Measurements from ENCODE around the gene CYFIP1.

The CYFIP1 gene

GRCh38 chr15:22866079-22866478, 114.1 kb downstream of the CYFIP1 start:
- Histone ChIP-seq H4K20me1 (ENCODE audit: control insufficient read depth, insufficient read depth, low read depth, low read length) (peaks cover 4% of the 10 kb centered on the region; the same call in 1 of the 2 replicates), H3F3A (ENCODE audit: control insufficient read depth, insufficient read depth) (peaks cover 14% of the 10 kb centered on the region), H3K79me2 (ENCODE audit: control insufficient read depth, low read length) (peaks cover 18% of the 10 kb centered on the region), H3K4me2 (ENCODE audit: low read length) (no peak overlapping the region), H3K27ac (ENCODE audit: low read depth, low read length) (no peak overlapping the region), H3K4me3 (ENCODE audit: low read length) (no peak overlapping the region), H3K9me3 (ENCODE audit: control insufficient read depth, insufficient read depth, low read length) (no peaks in the 10 kb centered on the region), H3K27me3 (ENCODE audit: control insufficient read depth, low read length) (no peaks in the 10 kb centered on the region), H3K36me3 (ENCODE audit: control insufficient read depth, low read length) (peaks cover 73% of the 10 kb centered on the region), H3K9me2 (replicated peaks; ENCODE audit: control insufficient read depth, low read length) (no peaks in the 10 kb centered on the region), H3K4me1 (ENCODE audit: control insufficient read depth, low read length) (no peaks in the 10 kb centered on the region)
- TF ChIP-seq CTCF (IDR thresholded peaks at IDR 0.05; ENCODE audit: low read depth, low read length, poor library complexity, severe bottlenecking) (no peak), EZH2phosphoT487 (IDR thresholded peaks at IDR 0.05; ENCODE audit: borderline replicate concordance, low read length) (no peak)

DNA sequence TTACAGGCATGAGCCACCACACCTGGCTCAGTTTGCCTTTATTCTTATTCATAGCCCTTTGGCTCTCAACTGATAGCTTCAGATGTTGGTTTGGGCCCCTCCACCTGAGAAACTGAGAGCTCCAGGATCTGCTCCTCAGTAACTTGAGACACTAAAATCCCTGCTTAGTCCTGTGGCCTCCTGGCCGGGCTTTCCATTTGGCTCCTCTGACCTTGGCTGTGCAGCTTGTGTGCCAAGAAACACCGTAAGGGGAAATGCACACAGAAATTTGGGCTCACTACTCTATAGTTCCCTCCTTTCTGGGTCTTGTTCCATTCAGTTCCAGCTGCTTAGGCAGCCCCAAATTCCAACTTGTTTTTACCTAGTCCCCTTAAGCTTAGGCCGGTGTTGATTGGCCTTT, 116.8 kb downstream of the CYFIP1 start:
- H3K4me1 ChIP-seq (ENCODE audit: control insufficient read depth, low read length), result no peaks in the 10 kb centered on the region
- H3K27me3 ChIP-seq (ENCODE audit: control insufficient read depth, low read length), result no peaks in the 10 kb centered on the region
- H3K9me2 ChIP-seq (replicated peaks; ENCODE audit: control insufficient read depth, low read length), result no peaks in the 10 kb centered on the region
- peaks cover 4% of the 10 kb centered on the region; the same call in 1 of the 2 replicates for H4K20me1 ChIP-seq (ENCODE audit: control insufficient read depth, insufficient read depth, low read depth, low read length)
- peaks cover 8% of the 10 kb centered on the region; the same call in 1 of the 2 replicates for H3F3A ChIP-seq (ENCODE audit: control insufficient read depth, insufficient read depth)
- H3K4me3 ChIP-seq (ENCODE audit: low read length), result no peak overlapping the region
- H3K79me2 ChIP-seq (ENCODE audit: control insufficient read depth, low read length), result peaks cover 26% of the 10 kb centered on the region
- no peak for TF ChIP-seq EZH2phosphoT487 (IDR thresholded peaks at IDR 0.05; ENCODE audit: borderline replicate concordance, low read length)
- no peak for TF ChIP-seq CTCF (IDR thresholded peaks at IDR 0.05; ENCODE audit: low read depth, low read length, poor library complexity, severe bottlenecking)
- no peak overlapping the region for H3K27ac ChIP-seq (ENCODE audit: low read depth, low read length)
- no peaks in the 10 kb centered on the region for H3K9me3 ChIP-seq (ENCODE audit: control insufficient read depth, insufficient read depth, low read length)
- peaks cover 88% of the 10 kb centered on the region for H3K36me3 ChIP-seq (ENCODE audit: control insufficient read depth, low read length)
- H3K4me2 ChIP-seq (ENCODE audit: low read length), result no peak overlapping the region

GRCh38 chr15:22861161-22861560, 119.0 kb downstream of the CYFIP1 start:
- no peak overlapping the region for H3K4me2 ChIP-seq (ENCODE audit: low read length)
- TF ChIP-seq CTCF (IDR thresholded peaks at IDR 0.05; ENCODE audit: low read depth, low read length, poor library complexity, severe bottlenecking) (no peak), EZH2phosphoT487 (IDR thresholded peaks at IDR 0.05; ENCODE audit: borderline replicate concordance, low read length) (no peak)
- H3K79me2 ChIP-seq (ENCODE audit: control insufficient read depth, low read length), result peaks cover 27% of the 10 kb centered on the region
- H3K36me3 ChIP-seq (ENCODE audit: control insufficient read depth, low read length), result peaks cover 80% of the 10 kb centered on the region
- H3K9me3 ChIP-seq (ENCODE audit: control insufficient read depth, insufficient read depth, low read length), result no peaks in the 10 kb centered on the region
- no peaks in the 10 kb centered on the region for H3K9me2 ChIP-seq (replicated peaks; ENCODE audit: control insufficient read depth, low read length)
- H3K4me1 ChIP-seq (ENCODE audit: control insufficient read depth, low read length), result no peaks in the 10 kb centered on the region
- H3K4me3 ChIP-seq (ENCODE audit: low read length), result no peak overlapping the region
- no peaks in the 10 kb centered on the region for H3F3A ChIP-seq (ENCODE audit: control insufficient read depth, insufficient read depth)
- no peaks in the 10 kb centered on the region for H3K27me3 ChIP-seq (ENCODE audit: control insufficient read depth, low read length)
- no peak overlapping the region for H3K27ac ChIP-seq (ENCODE audit: low read depth, low read length)
- peaks cover 4% of the 10 kb centered on the region; the same call in 1 of the 2 replicates for H4K20me1 ChIP-seq (ENCODE audit: control insufficient read depth, insufficient read depth, low read depth, low read length)

All from DOHH2 (cell line).